ENCODE measurements around the gene OSBPL8. TPM values are rescaled to one million over a fixed set of nuclear protein-coding genes. Genes with fewer than 3 reads are reported as not detected.

Gene OSBPL8
- total RNA-seq, 3 donors from 2014 or later (not counting 1 experiment from before 2014, with no cell fraction given): 133 to 154 (median 138) TPM

DNA sequence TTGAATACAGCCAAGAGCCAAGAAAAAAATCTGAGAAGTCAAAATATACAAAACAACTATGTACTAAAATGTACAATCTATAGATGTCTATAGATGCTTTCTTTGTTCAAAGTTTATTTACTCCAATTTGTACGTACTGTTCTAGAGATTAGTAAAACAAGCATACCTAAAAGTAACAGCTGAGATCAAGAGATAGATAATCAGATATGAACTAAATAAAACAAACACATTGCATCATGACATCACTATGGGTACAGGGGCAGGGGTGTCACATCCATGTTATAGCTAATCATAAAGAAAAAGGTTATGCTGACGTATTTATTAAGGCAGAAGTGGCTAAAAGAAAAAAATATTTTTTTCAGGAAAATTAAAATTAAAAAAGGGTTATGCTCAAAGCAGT, 139.3 kb downstream of the OSBPL8 start:
- DNase-seq (no peak), ATAC-seq (no peak)
- Mint-ChIP-seq H3K27ac (no peak overlapping the region), H3K9me3 (no peaks in the 10 kb centered on the region), H3K27me3 (ENCODE audit: low read depth in 2 of 2) (no peaks in the 10 kb centered on the region), H3K36me3 (no peaks in the 10 kb centered on the region), H3K4me3 (no peak overlapping the region), H3K4me1 (peaks cover 26 to 27% of the 10 kb centered on the region in 2 donors)
- Histone ChIP-seq H3K36me3 (ENCODE audit: control insufficient read depth, insufficient read depth, low read length) (no peaks in the 10 kb centered on the region), H3K27me3 (ENCODE audit: control insufficient read depth, insufficient read depth, low read length) (no peaks in the 10 kb centered on the region), H3K27ac (ENCODE audit: low read length) (no peak overlapping the region), H3K4me3 (ENCODE audit: low read length) (no peak overlapping the region), H3K4me1 (ENCODE audit: control insufficient read depth, insufficient read depth, low read length) (no peaks in the 10 kb centered on the region), H3K9me3 (ENCODE audit: control insufficient read depth, insufficient read depth, low read length) (no peaks in the 10 kb centered on the region)
- TF ChIP-seq, protein P1, sequence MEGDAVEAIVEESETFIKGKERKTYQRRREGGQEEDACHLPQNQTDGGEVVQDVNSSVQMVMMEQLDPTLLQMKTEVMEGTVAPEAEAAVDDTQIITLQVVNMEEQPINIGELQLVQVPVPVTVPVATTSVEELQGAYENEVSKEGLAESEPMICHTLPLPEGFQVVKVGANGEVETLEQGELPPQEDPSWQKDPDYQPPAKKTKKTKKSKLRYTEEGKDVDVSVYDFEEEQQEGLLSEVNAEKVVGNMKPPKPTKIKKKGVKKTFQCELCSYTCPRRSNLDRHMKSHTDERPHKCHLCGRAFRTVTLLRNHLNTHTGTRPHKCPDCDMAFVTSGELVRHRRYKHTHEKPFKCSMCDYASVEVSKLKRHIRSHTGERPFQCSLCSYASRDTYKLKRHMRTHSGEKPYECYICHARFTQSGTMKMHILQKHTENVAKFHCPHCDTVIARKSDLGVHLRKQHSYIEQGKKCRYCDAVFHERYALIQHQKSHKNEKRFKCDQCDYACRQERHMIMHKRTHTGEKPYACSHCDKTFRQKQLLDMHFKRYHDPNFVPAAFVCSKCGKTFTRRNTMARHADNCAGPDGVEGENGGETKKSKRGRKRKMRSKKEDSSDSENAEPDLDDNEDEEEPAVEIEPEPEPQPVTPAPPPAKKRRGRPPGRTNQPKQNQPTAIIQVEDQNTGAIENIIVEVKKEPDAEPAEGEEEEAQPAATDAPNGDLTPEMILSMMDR (IDR thresholded peaks at IDR 0.05): no peak
- intact Hi-C loops (cut with micrococcal nuclease): no loop called here
- WGBS (ENCODE audit: insufficient coverage): no CpG with 5 or more reads among the region's 2 CpGs

GRCh38 chr12:76417116-76417515, 142.5 kb downstream of the OSBPL8 start:
- TF ChIP-seq, protein P1 (IDR thresholded peaks at IDR 0.05): no peak

GRCh38 chr12:76413121-76413520, 146.4 kb downstream of the OSBPL8 start:
- ATAC-seq: no peak
- intact Hi-C loops (cut with micrococcal nuclease): no loop called here
- no peaks in the 10 kb centered on the region for H3K27me3 Mint-ChIP-seq (ENCODE audit: low read depth in 2 of 2)

More at GRCh38 chr12:76417116-76417515, 142.5 kb downstream of the OSBPL8 start:
- H3K36me3 Mint-ChIP-seq: no peaks in the 10 kb centered on the region
- Histone ChIP-seq H3K4me1 (ENCODE audit: control insufficient read depth, insufficient read depth, low read length) (no peaks in the 10 kb centered on the region), H3K27ac (ENCODE audit: low read length) (no peak overlapping the region), H3K9me3 (ENCODE audit: control insufficient read depth, insufficient read depth, low read length) (no peaks in the 10 kb centered on the region), H3K27me3 (ENCODE audit: control insufficient read depth, insufficient read depth, low read length) (no peaks in the 10 kb centered on the region), H3K36me3 (ENCODE audit: control insufficient read depth, insufficient read depth, low read length) (no peaks in the 10 kb centered on the region), H3K4me3 (ENCODE audit: low read length) (no peak overlapping the region)
- DNase-seq (no peak), ATAC-seq (no peak)
- intact Hi-C loops (cut with micrococcal nuclease): no loop called here
- H3K27ac Mint-ChIP-seq: no peak overlapping the region
- H3K27me3 Mint-ChIP-seq (ENCODE audit: low read depth in 2 of 2): no peaks in the 10 kb centered on the region
- no peak overlapping the region for H3K4me3 Mint-ChIP-seq
- no peaks in the 10 kb centered on the region for H3K9me3 Mint-ChIP-seq
- peaks cover 19 to 20% of the 10 kb centered on the region in 2 donors for H3K4me1 Mint-ChIP-seq

GRCh38 chr12:76410781-76411180, 148.8 kb downstream of the OSBPL8 start:
- Histone ChIP-seq H3K4me1 (ENCODE audit: control insufficient read depth, insufficient read depth, low read length) (no peaks in the 10 kb centered on the region), H3K36me3 (ENCODE audit: control insufficient read depth, insufficient read depth, low read length) (peaks cover 9% of the 10 kb centered on the region), H3K9me3 (ENCODE audit: control insufficient read depth, insufficient read depth, low read length) (no peaks in the 10 kb centered on the region), H3K4me3 (ENCODE audit: low read length) (no peak overlapping the region), H3K27me3 (ENCODE audit: control insufficient read depth, insufficient read depth, low read length) (no peaks in the 10 kb centered on the region), H3K27ac (ENCODE audit: low read length) (no peak overlapping the region)
- Mint-ChIP-seq H3K27ac (no peak overlapping the region), H3K36me3 (no peaks in the 10 kb centered on the region), H3K27me3 (ENCODE audit: low read depth in 2 of 2) (no peaks in the 10 kb centered on the region), H3K4me1 (peaks cover 26 to 30% of the 10 kb centered on the region in 2 donors), H3K9me3 (no peaks in the 10 kb centered on the region), H3K4me3 (no peak overlapping the region)
- ATAC-seq (no peak), DNase-seq (no peak)
- TF ChIP-seq, protein P1 (IDR thresholded peaks at IDR 0.05): no peak
- intact Hi-C loops (cut with micrococcal nuclease): no loop called here
- WGBS (ENCODE audit: insufficient coverage): 100% methylated on average over 4 of the region's 5 CpGs

More at GRCh38 chr12:76413121-76413520, 146.4 kb downstream of the OSBPL8 start:
- Mint-ChIP-seq H3K9me3 (no peaks in the 10 kb centered on the region), H3K36me3 (no peaks in the 10 kb centered on the region), H3K4me1 (peaks cover 31 to 34% of the 10 kb centered on the region in 2 donors), H3K27ac (peak overlapping the region in 1 of 2 donors; percentile 26), H3K4me3 (no peak overlapping the region)
- TF ChIP-seq, protein P1 (IDR thresholded peaks at IDR 0.05): no peak
- DNase-seq: no peak
- H3K4me3 ChIP-seq (ENCODE audit: low read length): no peak overlapping the region
- no peaks in the 10 kb centered on the region for H3K27me3 ChIP-seq (ENCODE audit: control insufficient read depth, insufficient read depth, low read length)
- H3K9me3 ChIP-seq (ENCODE audit: control insufficient read depth, insufficient read depth, low read length): no peaks in the 10 kb centered on the region
- peaks cover 4% of the 10 kb centered on the region for H3K36me3 ChIP-seq (ENCODE audit: control insufficient read depth, insufficient read depth, low read length)
- H3K4me1 ChIP-seq (ENCODE audit: control insufficient read depth, insufficient read depth, low read length): no peaks in the 10 kb centered on the region
- 99% methylated on average over 3 of the region's 4 CpGs for WGBS (ENCODE audit: insufficient coverage)
- H3K27ac ChIP-seq (ENCODE audit: low read length): no peak overlapping the region

Measured in natural killer cell (primary cell).